ENCODE measurements around the gene ANXA11. TPM values are rescaled to one million over a fixed set of nuclear protein-coding genes. Genes with fewer than 3 reads are reported as not detected.
"Not testable (repeated sequence)": the region's sequence is repeated elsewhere in the genome, so short reads cannot be mapped to it uniquely, and the experiment has no call there.

ANXA11 gene
- total RNA-seq, 1 donor from 2014 or later: 178 TPM

GRCh38 chr10:80203835-80204676 is 1.3 kb downstream of the ANXA11 start:
- H3K9me3 Mint-ChIP-seq: no peaks in the 10 kb centered on the region
- intact Hi-C loops (cut with micrococcal nuclease): loop anchor here (1.0 to 10.0 kb wide), 7 partner anchors 12 to 859 kb away; partner anchors contain the start of genes NUTM2E, PPIF and TSPAN14
- POLR2A ChIA-PET: interaction anchor here (1.0 to 2.4 kb wide), 5 partner anchors 10 to 204 kb away, joined by 3 to 40 read pairs (median 4); no protein-coding TSS in a partner anchor
- DNase-seq (no peak), ATAC-seq (ENCODE audit: low read depth) (no peak)
- H3K4me3 Mint-ChIP-seq: peak overlapping the region; percentile 83
- no peak for TF ChIP-seq CTCF (IDR thresholded peaks at IDR 0.05)
- H3K4me1 Mint-ChIP-seq: peaks cover 65% of the 10 kb centered on the region
- CTCF ChIA-PET: interaction anchor here (0.7 to 2.6 kb wide), 10 partner anchors 10 to 60 kb away, joined by 3 to 18 read pairs (median 4); no protein-coding TSS in a partner anchor
- H3K27ac Mint-ChIP-seq: peak overlapping the region; percentile 77
- no peaks in the 10 kb centered on the region for H3K27me3 Mint-ChIP-seq
- peaks cover 16% of the 10 kb centered on the region for H3K36me3 Mint-ChIP-seq (ENCODE audit: low read depth)

- intact Hi-C loops (cut with micrococcal nuclease): loop anchor here (1.0 to 10.0 kb wide), 4 partner anchors 11 to 858 kb away; partner anchors contain the start of genes NUTM2E and PPIF
- ATAC-seq (ENCODE audit: low read depth) (peak; percentile 54), DNase-seq (no peak)
- ChIA-PET POLR2A (interaction anchor here (1.0 to 2.4 kb wide), 6 partner anchors 9 to 205 kb away, joined by 3 to 40 read pairs (median 4); no protein-coding TSS in a partner anchor), CTCF (interaction anchor here (0.7 to 2.6 kb wide), 11 partner anchors 9 to 59 kb away, joined by 3 to 18 read pairs (median 4); no protein-coding TSS in a partner anchor)
- Mint-ChIP-seq H3K36me3 (ENCODE audit: low read depth) (peaks cover 20% of the 10 kb centered on the region), H3K27me3 (no peaks in the 10 kb centered on the region), H3K4me3 (peak overlapping the region; percentile 83), H3K9me3 (no peaks in the 10 kb centered on the region), H3K4me1 (peaks cover 73% of the 10 kb centered on the region), H3K27ac (peak overlapping the region; percentile 77)
- TF ChIP-seq CTCF (IDR thresholded peaks at IDR 0.05): no peak
These were observed 2.2 kb downstream of the ANXA11 start for GRCh38 chr10:80202934-80203834.

GRCh38 chr10:80202530-80202929 is 2.8 kb downstream of the ANXA11 start:
- Mint-ChIP-seq H3K36me3 (ENCODE audit: low read depth) (peaks cover 20% of the 10 kb centered on the region), H3K27ac (peak overlapping the region; percentile 32), H3K4me1 (peaks cover 78% of the 10 kb centered on the region), H3K4me3 (peak overlapping the region; percentile 29)
- POLR2A ChIA-PET: interaction anchor here (1.4 to 2.4 kb wide), 3 partner anchors 15 to 205 kb away, joined by 3 to 40 read pairs (median 5); no protein-coding TSS in a partner anchor
- H3K27me3 Mint-ChIP-seq; DNase-seq; H3K9me3 Mint-ChIP-seq; ATAC-seq (ENCODE audit: low read depth): not testable (repeated sequence)
- intact Hi-C loops (cut with micrococcal nuclease): loop anchor here (5.0 to 10.0 kb wide), 3 partner anchors 265 to 858 kb away; partner anchors contain the start of genes NUTM2E and PPIF
- CTCF ChIA-PET: interaction anchor here (1.0 to 2.3 kb wide), 4 partner anchors 15 to 58 kb away, joined by 3 to 18 read pairs (median 6); no protein-coding TSS in a partner anchor

GRCh38 chr10:80201608-80202141 is 3.7 kb downstream of the ANXA11 start:
- CTCF ChIA-PET: interaction anchor here (1.0 kb wide), 1 partner anchor 14 kb away, joined by 3 read pairs; no protein-coding TSS in a partner anchor
- POLR2A ChIA-PET: interaction anchor here (0.7 to 1.4 kb wide), 3 partner anchors 14 to 58 kb away, joined by 3 to 5 read pairs (median 4); no protein-coding TSS in a partner anchor
- intact Hi-C loops (cut with micrococcal nuclease): loop anchor here (5.0 to 10.0 kb wide), 3 partner anchors 264 to 857 kb away; partner anchors contain the start of genes NUTM2E and PPIF
- Mint-ChIP-seq H3K4me1 (peaks cover 86% of the 10 kb centered on the region), H3K27me3 (no peaks in the 10 kb centered on the region), H3K36me3 (ENCODE audit: low read depth) (peaks cover 20% of the 10 kb centered on the region), H3K27ac (peak overlapping the region; percentile 21), H3K4me3 (no peak overlapping the region), H3K9me3 (no peaks in the 10 kb centered on the region)
- no peak for TF ChIP-seq CTCF (IDR thresholded peaks at IDR 0.05)
- ATAC-seq (ENCODE audit: low read depth) (no peak), DNase-seq (no peak)

- H3K4me1 Mint-ChIP-seq: peaks cover 87% of the 10 kb centered on the region
- H3K27ac Mint-ChIP-seq: peak overlapping the region; percentile 21
- TF ChIP-seq CTCF (IDR thresholded peaks at IDR 0.05): no peak
- ChIA-PET CTCF (no interaction called here), POLR2A (no interaction called here)
- DNase-seq (no peak), ATAC-seq (ENCODE audit: low read depth) (no peak)
- intact Hi-C loops (cut with micrococcal nuclease): loop anchor here (5.0 to 10.0 kb wide), 3 partner anchors 263 to 856 kb away; partner anchors contain the start of genes NUTM2E and PPIF
- no peak overlapping the region for H3K4me3 Mint-ChIP-seq
- H3K9me3 Mint-ChIP-seq: no peaks in the 10 kb centered on the region
- no peaks in the 10 kb centered on the region for H3K27me3 Mint-ChIP-seq
- peaks cover 27% of the 10 kb centered on the region for H3K36me3 Mint-ChIP-seq (ENCODE audit: low read depth)
These were observed 4.7 kb downstream of the ANXA11 start for GRCh38 chr10:80200687-80201086.

All from activated B cell treated with CpG ODN at 0.5 μM for 24 hours (primary cell).